Endothelial cell of umbilical vein (primary cell): Measurements from ENCODE around the gene ANKRD28.
"Not testable (repeated sequence)": the region's sequence is repeated elsewhere in the genome, so short reads cannot be mapped to it uniquely, and the experiment has no call there.

Source experiments
- EZH2 ChIP-seq: IDR thresholded peaks from 2 replicates; pipeline ENCODE4 v1.6.1; 2012; ENCODE audit warnings: borderline replicate concordance, low read depth, mild to moderate bottlenecking, moderate library complexity, low read length, inconsistent platforms; ENCODE audit not compliant: severe bottlenecking
- FOS ChIP-seq: IDR thresholded peaks from 2 replicates; pipeline ENCODE4 v1.6.1; 2011; ENCODE audit warnings: mild to moderate bottlenecking, low read length, moderate library complexity, borderline replicate concordance; ENCODE audit not compliant: insufficient read depth
- JUN ChIP-seq: IDR thresholded peaks from 2 replicates; pipeline ENCODE4 v1.6.1; 2011; ENCODE audit warnings: borderline replicate concordance, low read depth; ENCODE audit not compliant: insufficient read length, insufficient read depth
- MYC ChIP-seq: IDR thresholded peaks from one replicate; pipeline ENCODE4 v1.6.1; 2011; ENCODE audit warnings: mild to moderate bottlenecking, low read depth, low read length
- POLR2A ChIP-seq: IDR thresholded peaks from 2 replicates; pipeline ENCODE4 v1.6.1; 2012; ENCODE audit warnings: low read depth, mild to moderate bottlenecking, control low read depth, low read length
- POLR2AphosphoS5 ChIP-seq: IDR thresholded peaks from 2 replicates; pipeline ENCODE4 v1.6.1; 2012; ENCODE audit warnings: low read depth, mild to moderate bottlenecking, control low read depth, low read length, moderate library complexity; ENCODE audit not compliant: insufficient read depth
- TF ChIP-seq, protein P1 (sequence below), 2 donors: IDR thresholded peaks; 1 replicate in 1 of 2; 2 replicates in 1 of 2; pipeline ENCODE4 v1.5.1; 2011; ENCODE audit warnings: low read length in 2 of 2, mild to moderate bottlenecking in 2 of 2, moderate library complexity in 2 of 2, control low read depth in 1 of 2, inconsistent platforms in 1 of 2, low read depth in 1 of 2; ENCODE audit not compliant: insufficient read depth in 1 of 2; ENCODE audit errors: extremely low read depth in 1 of 2
- TF ChIP-seq, protein P2 (sequence below): IDR thresholded peaks from 2 replicates; pipeline ENCODE4 v1.6.1; 2011; ENCODE audit not compliant: insufficient read depth, insufficient read length

DNA sequence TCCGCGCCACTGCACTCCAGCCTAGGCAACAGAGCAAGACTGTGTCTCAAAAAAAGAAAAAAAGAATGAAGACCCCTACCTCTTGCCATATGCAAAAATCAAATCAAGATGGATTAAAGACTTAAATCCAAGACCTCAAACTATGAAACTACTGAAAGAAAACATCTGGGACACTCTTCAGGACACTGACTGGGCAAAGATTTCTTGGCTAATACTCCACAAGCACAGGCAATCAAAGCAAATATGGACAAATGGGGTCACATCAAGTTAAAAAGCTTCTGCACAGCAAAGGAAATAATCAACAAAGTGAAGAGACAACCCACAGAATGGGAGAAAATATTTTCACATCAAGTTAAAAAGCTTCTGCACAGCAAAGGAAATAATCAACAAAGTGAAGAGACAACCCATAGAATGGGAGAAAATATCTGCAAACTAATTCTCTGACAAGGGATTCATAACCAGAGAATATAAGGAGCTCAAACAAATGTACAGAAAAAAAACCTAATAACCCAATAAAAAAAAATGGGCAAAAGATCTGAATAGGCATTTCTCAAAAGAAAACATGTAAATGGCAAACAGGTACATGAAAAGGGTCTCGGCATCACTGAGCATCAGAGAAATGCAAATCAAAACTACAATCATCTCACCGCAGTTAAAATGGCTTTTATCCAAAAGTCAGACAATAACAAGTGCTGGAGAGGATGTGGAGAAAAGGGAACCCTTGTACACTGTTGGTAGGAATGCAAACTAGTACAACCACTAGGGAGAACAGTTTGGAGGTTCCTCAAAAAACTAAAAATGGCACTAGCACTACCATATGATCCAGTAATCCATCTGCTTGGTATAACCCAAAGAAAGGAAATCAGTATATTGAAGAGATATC lies 43.6 kb upstream of the ANKRD28 start:
- TF ChIP-seq, protein P1, sequence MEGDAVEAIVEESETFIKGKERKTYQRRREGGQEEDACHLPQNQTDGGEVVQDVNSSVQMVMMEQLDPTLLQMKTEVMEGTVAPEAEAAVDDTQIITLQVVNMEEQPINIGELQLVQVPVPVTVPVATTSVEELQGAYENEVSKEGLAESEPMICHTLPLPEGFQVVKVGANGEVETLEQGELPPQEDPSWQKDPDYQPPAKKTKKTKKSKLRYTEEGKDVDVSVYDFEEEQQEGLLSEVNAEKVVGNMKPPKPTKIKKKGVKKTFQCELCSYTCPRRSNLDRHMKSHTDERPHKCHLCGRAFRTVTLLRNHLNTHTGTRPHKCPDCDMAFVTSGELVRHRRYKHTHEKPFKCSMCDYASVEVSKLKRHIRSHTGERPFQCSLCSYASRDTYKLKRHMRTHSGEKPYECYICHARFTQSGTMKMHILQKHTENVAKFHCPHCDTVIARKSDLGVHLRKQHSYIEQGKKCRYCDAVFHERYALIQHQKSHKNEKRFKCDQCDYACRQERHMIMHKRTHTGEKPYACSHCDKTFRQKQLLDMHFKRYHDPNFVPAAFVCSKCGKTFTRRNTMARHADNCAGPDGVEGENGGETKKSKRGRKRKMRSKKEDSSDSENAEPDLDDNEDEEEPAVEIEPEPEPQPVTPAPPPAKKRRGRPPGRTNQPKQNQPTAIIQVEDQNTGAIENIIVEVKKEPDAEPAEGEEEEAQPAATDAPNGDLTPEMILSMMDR (IDR thresholded peaks at IDR 0.05; ENCODE audit: extremely low read depth in 1 of 2, insufficient read depth in 1 of 2, low read depth in 1 of 2, low read length in 2 of 2), result not testable (repeated sequence)
- not testable (repeated sequence) for TF ChIP-seq POLR2AphosphoS5, POLR2A, JUN, MYC, FOS, EZH2
- TF ChIP-seq, protein P2, sequence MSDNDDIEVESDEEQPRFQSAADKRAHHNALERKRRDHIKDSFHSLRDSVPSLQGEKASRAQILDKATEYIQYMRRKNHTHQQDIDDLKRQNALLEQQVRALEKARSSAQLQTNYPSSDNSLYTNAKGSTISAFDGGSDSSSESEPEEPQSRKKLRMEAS, result not testable (repeated sequence)
